H9 (cell line): Measurements from ENCODE around the gene FBXL7. TPM values are rescaled to one million over a fixed set of nuclear protein-coding genes. Genes with fewer than 3 reads are reported as not detected.

ENCODE experiments used
- DNase-seq: peaks from one replicate; pipeline ENCODE4 v3.0.0-alpha.2; 2017
- H2AFZ ChIP-seq: one replicate; pipeline ENCODE4 v1.6.1; 2013; ENCODE audit warnings: mild to moderate bottlenecking, low read length, control low read depth, moderate library complexity
- H2AK5ac ChIP-seq: 2 replicates; pipeline ENCODE4 v1.6.1; 2013; ENCODE audit warnings: low read length, control low read depth, mixed read lengths; ENCODE audit not compliant: insufficient read length
- H2BK120ac ChIP-seq: one replicate; pipeline ENCODE4 v1.6.1; 2013; ENCODE audit warnings: low read depth, mild to moderate bottlenecking, low read length, control low read depth, inconsistent platforms; ENCODE audit not compliant: poor library complexity, severe bottlenecking
- H2BK12ac ChIP-seq: 2 replicates; pipeline ENCODE4 v1.6.1; 2013; ENCODE audit warnings: low read length, control low read depth, mixed read lengths, low read depth; ENCODE audit not compliant: insufficient read length
- H2BK15ac ChIP-seq: 2 replicates; pipeline ENCODE4 v1.6.1; 2013; ENCODE audit warnings: low read depth, low read length, control low read depth
- H2BK20ac ChIP-seq: one replicate; pipeline ENCODE4 v1.6.1; 2013; ENCODE audit warnings: low read depth, mild to moderate bottlenecking, low read length, control low read depth, inconsistent platforms; ENCODE audit not compliant: poor library complexity, severe bottlenecking
- H2BK5ac ChIP-seq: 2 replicates; pipeline ENCODE4 v1.6.1; 2013; ENCODE audit warnings: low read length, control low read depth, mixed read lengths; ENCODE audit not compliant: insufficient read length
- H3K14ac ChIP-seq: 2 replicates; pipeline ENCODE4 v1.6.1; 2013; ENCODE audit warnings: low read length, control low read depth; ENCODE audit not compliant: insufficient read depth
- H3K18ac ChIP-seq: 2 replicates; pipeline ENCODE4 v1.6.1; 2013; ENCODE audit warnings: low read depth, mild to moderate bottlenecking, mixed read lengths, low read length, control low read depth; ENCODE audit not compliant: insufficient read length
- H3K23ac ChIP-seq: 2 replicates; pipeline ENCODE4 v1.6.1; 2013; ENCODE audit warnings: low read length, control low read depth, mixed read lengths, low read depth; ENCODE audit not compliant: insufficient read length
- H3K23me2 ChIP-seq: 2 replicates; pipeline ENCODE4 v1.6.1; 2013; ENCODE audit warnings: low read depth, mild to moderate bottlenecking, mixed read lengths, low read length, control low read depth; ENCODE audit not compliant: insufficient read length, poor library complexity, severe bottlenecking
- H3K27ac ChIP-seq: 2 replicates; pipeline ENCODE4 v1.5.1; 2013; ENCODE audit warnings: low read length, control low read depth, mixed read lengths, low read depth; ENCODE audit not compliant: insufficient read length
- H3K27me3 ChIP-seq: 2 replicates; pipeline ENCODE4 v1.6.1; 2013; ENCODE audit warnings: low read length, control low read depth, inconsistent platforms; ENCODE audit not compliant: insufficient read depth
- H3K4ac ChIP-seq: 2 replicates; pipeline ENCODE4 v1.6.1; 2013; ENCODE audit warnings: low read depth, mild to moderate bottlenecking, control low read depth, inconsistent platforms, low read length, moderate library complexity
- H3K4me1 ChIP-seq: 2 replicates; pipeline ENCODE4 v1.6.1; 2013; ENCODE audit warnings: low read length, control low read depth, inconsistent platforms; ENCODE audit not compliant: insufficient read depth
- H3K4me2 ChIP-seq: 2 replicates; pipeline ENCODE4 v1.6.1; 2013; ENCODE audit warnings: low read length, control low read depth, mixed read lengths; ENCODE audit not compliant: insufficient read length, insufficient read depth
- H3K56ac ChIP-seq: 2 replicates; pipeline ENCODE4 v1.6.1; 2013; ENCODE audit warnings: low read depth, mild to moderate bottlenecking, mixed read lengths, low read length, control low read depth; ENCODE audit not compliant: insufficient read length
- H3K79me1 ChIP-seq: 2 replicates; pipeline ENCODE4 v1.6.1; 2013; ENCODE audit warnings: low read depth, mild to moderate bottlenecking, moderate library complexity, low read length, control low read depth, inconsistent platforms; ENCODE audit not compliant: insufficient read depth, poor library complexity, severe bottlenecking
- H3K79me2 ChIP-seq: 2 replicates; pipeline ENCODE4 v1.6.1; 2013; ENCODE audit warnings: low read length, control low read depth, inconsistent platforms; ENCODE audit not compliant: insufficient read depth
- H3K9ac ChIP-seq: 2 replicates; pipeline ENCODE4 v1.6.1; 2013; ENCODE audit warnings: low read length, control low read depth, mixed read lengths; ENCODE audit not compliant: insufficient read length; ENCODE audit errors: extremely low read depth
- H3K9me3 ChIP-seq: one replicate; pipeline ENCODE4 v1.6.1; 2013; ENCODE audit warnings: low read depth, low read length, inconsistent platforms; ENCODE audit not compliant: control insufficient read depth
- H3T11ph ChIP-seq: one replicate; pipeline ENCODE4 v1.6.1; 2013; ENCODE audit warnings: mild to moderate bottlenecking, low read length, control low read depth, inconsistent platforms
- H4K20me1 ChIP-seq: one replicate; pipeline ENCODE4 v1.6.1; 2013; ENCODE audit not compliant: control insufficient read depth, insufficient read length, insufficient read depth
- H4K5ac ChIP-seq: 2 replicates; pipeline ENCODE4 v1.6.1; 2013; ENCODE audit warnings: low read depth, mild to moderate bottlenecking, mixed read lengths, low read length, control low read depth; ENCODE audit not compliant: insufficient read length
- H4K8ac ChIP-seq: replicated peaks from 2 replicates; pipeline ENCODE4 v1.6.1; 2013; ENCODE audit warnings: low read length, control low read depth, mixed read lengths, low read depth; ENCODE audit not compliant: insufficient read length
- H4K91ac ChIP-seq: 2 replicates; pipeline ENCODE4 v1.6.1; 2013; ENCODE audit warnings: low read depth, mild to moderate bottlenecking, moderate library complexity, mixed read lengths, low read length, control low read depth; ENCODE audit not compliant: insufficient read length
- H3K27ac Mint-ChIP-seq, 3 experiments: 2 replicates in 2 of 3; 3 replicates in 1 of 3; pipeline ENCODE4 v1.8.0; 2020 to 2021; ENCODE audit warnings: mixed read lengths in 3 of 3, mild to moderate bottlenecking in 1 of 3, moderate library complexity in 1 of 3
- H3K27me3 Mint-ChIP-seq: 2 replicates; pipeline ENCODE4 v1.8.0; 2021; ENCODE audit warnings: low read depth, mild to moderate bottlenecking, moderate library complexity, mixed read lengths
- H3K36me3 Mint-ChIP-seq, 3 experiments: 2 replicates in 2 of 3; 3 replicates in 1 of 3; pipeline ENCODE4 v1.8.0; 2020 to 2021; ENCODE audit warnings: low read depth in 3 of 3, mixed read lengths in 3 of 3; ENCODE audit not compliant: insufficient read depth in 1 of 3
- H3K4me1 Mint-ChIP-seq, 2 experiments: 2 replicates each; pipeline ENCODE4 v1.8.0; 2020; ENCODE audit warnings: mixed read lengths in 2 of 2
- H3K4me3 Mint-ChIP-seq, 2 experiments: 2 replicates in 1 of 2; 3 replicates in 1 of 2; pipeline ENCODE4 v1.8.0; 2020 to 2021; ENCODE audit warnings: mild to moderate bottlenecking in 2 of 2, mixed read lengths in 2 of 2, moderate library complexity in 1 of 2
- H3K9me3 Mint-ChIP-seq, 2 experiments: 2 replicates in 1 of 2; 3 replicates in 1 of 2; pipeline ENCODE4 v1.8.0; 2020; ENCODE audit warnings: mild to moderate bottlenecking in 2 of 2, mixed read lengths in 2 of 2, moderate library complexity in 1 of 2
- CTCF ChIP-seq: fragments of 200-600 bp; sonication (generic); conservative IDR thresholded peaks from 3 replicates; pipeline ENCODE4 v1.8.0; 2021; ENCODE audit warnings: antibody characterized with exemption, mild to moderate bottlenecking
- WGBS: extraction: QIAGEN DNeasy Blood & Tissue Kit; methylation state at CpG from one replicate; pipeline ENCODE4 v1.1.7; 2013; ENCODE audit warnings: missing lambda C conversion rate, low lambda C conversion rate, mixed read lengths; ENCODE audit not compliant: insufficient read length; ENCODE audit errors: extremely low coverage; 5-methylcytosine and 5-hydroxymethylcytosine counted together
- total RNA-seq: library from RNA; stranded (reverse); gene quantifications from 2 replicates; pipeline ENCODE4 v1.2.1, GENCODE V29; 2021

Gene FBXL7
- total RNA-seq, 1 experiment from 2014 or later, result 14.6 TPM

- Histone ChIP-seq H4K5ac (no peak overlapping the region), H3K4ac (no peak overlapping the region), H2BK15ac (no peak overlapping the region), H3K79me2 (no peaks in the 10 kb centered on the region), H2BK20ac (no peak overlapping the region), H2BK5ac (no peak overlapping the region), H3K27ac (no peak overlapping the region), H3K23me2 (no peaks in the 10 kb centered on the region), H3K9me3 (no peaks in the 10 kb centered on the region), H3K79me1 (no peaks in the 10 kb centered on the region), H4K8ac (no peak overlapping the region), H3K27me3 (no peaks in the 10 kb centered on the region), H2BK12ac (no peak overlapping the region), H2AK5ac (no peak overlapping the region), H2AFZ (no peak overlapping the region), H2BK120ac (no peak overlapping the region), H3K4me1 (no peaks in the 10 kb centered on the region; the same call in 1 of the 2 replicates), H3T11ph (no peak overlapping the region), H3K23ac (no peak overlapping the region), H3K9ac (no peak overlapping the region), H4K91ac (no peak overlapping the region), H3K56ac (no peak overlapping the region), H4K20me1 (no peaks in the 10 kb centered on the region), H3K4me2 (no peak overlapping the region), H3K14ac (no peak overlapping the region), H3K18ac (no peak overlapping the region)
- no peaks in the 10 kb centered on the region for H3K27me3 Mint-ChIP-seq
- DNase-seq, result no peak
- no peak for TF ChIP-seq CTCF
- WGBS, result no CpG with 5 or more reads among the region's 3 CpGs
- peak overlapping the region; percentile 30 to 90 (median 42); a peak in 3 of 7 replicates for H3K27ac Mint-ChIP-seq
- H3K9me3 Mint-ChIP-seq, result peaks cover 0 to 2% of the 10 kb centered on the region in 2 experiments; a peak in 3 of 5 replicates
- H3K4me3 Mint-ChIP-seq, result no peak overlapping the region; a peak in 1 of 5 replicates
- peaks cover 16 to 26% of the 10 kb centered on the region in 2 experiments for H3K4me1 Mint-ChIP-seq
- H3K36me3 Mint-ChIP-seq, result peaks cover 0 to 11% (median 2%) of the 10 kb centered on the region in 3 experiments; a peak in 4 of 7 replicates
Observed at GRCh38 chr5:15834596-15835245, 334.7 kb downstream of the FBXL7 start.
